Suprapubic skin (tissue), 3 donors: ENCODE measurements around the gene ITM2C.

Experiments
- POLR2A ChIP-seq, 2 donors: fragments of 450-650 bp; IDR thresholded peaks; one replicate each; pipeline ENCODE4 v1.6.1; 2017; ENCODE audit warnings: antibody characterized with exemption in 2 of 2, mild to moderate bottlenecking in 2 of 2, moderate library complexity in 2 of 2
- TF ChIP-seq, protein P1 (sequence below), 2 donors: fragments of 200-600 bp in 1 of 2; fragments of 450-650 bp in 1 of 2; sonication (generic) in 1 of 2; IDR thresholded peaks; one replicate each; pipeline ENCODE4 v1.5.1; 2016 to 2019; ENCODE audit warnings: antibody characterized with exemption in 2 of 2, mild to moderate bottlenecking in 1 of 2, moderate library complexity in 1 of 2

DNA sequence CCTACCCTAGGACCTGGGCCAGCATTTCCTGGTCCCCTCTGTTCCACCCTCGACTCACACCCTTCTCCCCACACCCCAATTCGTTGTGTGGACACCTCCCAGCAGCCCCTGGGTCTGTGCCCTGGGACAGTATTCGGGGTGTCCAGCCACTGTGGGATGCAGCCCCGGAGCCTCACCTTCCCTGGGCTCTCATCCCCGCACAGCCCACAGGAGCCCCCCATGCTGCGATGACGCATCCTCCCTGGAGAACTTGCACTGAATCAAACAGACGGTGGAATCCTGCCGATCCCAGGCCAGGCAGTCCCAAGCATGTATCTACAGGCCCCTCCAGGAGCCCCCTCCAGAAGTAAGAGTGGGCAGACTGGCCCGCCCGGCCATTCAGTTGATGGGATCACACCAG, 9.7 kb downstream of the ITM2C start:
- TF ChIP-seq, protein P1, sequence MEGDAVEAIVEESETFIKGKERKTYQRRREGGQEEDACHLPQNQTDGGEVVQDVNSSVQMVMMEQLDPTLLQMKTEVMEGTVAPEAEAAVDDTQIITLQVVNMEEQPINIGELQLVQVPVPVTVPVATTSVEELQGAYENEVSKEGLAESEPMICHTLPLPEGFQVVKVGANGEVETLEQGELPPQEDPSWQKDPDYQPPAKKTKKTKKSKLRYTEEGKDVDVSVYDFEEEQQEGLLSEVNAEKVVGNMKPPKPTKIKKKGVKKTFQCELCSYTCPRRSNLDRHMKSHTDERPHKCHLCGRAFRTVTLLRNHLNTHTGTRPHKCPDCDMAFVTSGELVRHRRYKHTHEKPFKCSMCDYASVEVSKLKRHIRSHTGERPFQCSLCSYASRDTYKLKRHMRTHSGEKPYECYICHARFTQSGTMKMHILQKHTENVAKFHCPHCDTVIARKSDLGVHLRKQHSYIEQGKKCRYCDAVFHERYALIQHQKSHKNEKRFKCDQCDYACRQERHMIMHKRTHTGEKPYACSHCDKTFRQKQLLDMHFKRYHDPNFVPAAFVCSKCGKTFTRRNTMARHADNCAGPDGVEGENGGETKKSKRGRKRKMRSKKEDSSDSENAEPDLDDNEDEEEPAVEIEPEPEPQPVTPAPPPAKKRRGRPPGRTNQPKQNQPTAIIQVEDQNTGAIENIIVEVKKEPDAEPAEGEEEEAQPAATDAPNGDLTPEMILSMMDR (IDR thresholded peaks at IDR 0.05) = no peak
- TF ChIP-seq POLR2A (IDR thresholded peaks at IDR 0.05) = no peak
